ENCODE data around the gene SLC25A23. TPM values are rescaled to one million over a fixed set of nuclear protein-coding genes. Genes with fewer than 3 reads are reported as not detected.

SLC25A23 gene
- polyA plus RNA-seq, 1 of the 3 experiments (the other 2 are of a cell fraction), result 10.9 TPM

GRCh38 chr19:6452899-6453298 is 6.7 kb downstream of the SLC25A23 start:
- no peaks in the 10 kb centered on the region for H3K79me2 ChIP-seq (ENCODE audit: insufficient read depth)
- WGBS (ENCODE audit: low lambda C conversion rate), result 92% methylated on average over 2 of the region's 2 CpGs
- no peaks in the 10 kb centered on the region for H3K9me2 ChIP-seq
- H3K9me3 ChIP-seq, result no peaks in the 10 kb centered on the region
- ChIA-PET CTCF (interaction anchor here (1.1 kb wide), 1 partner anchor 64 kb away, joined by 3 read pairs; no protein-coding TSS in a partner anchor), POLR2A (no interaction called here)
- no peak overlapping the region for H3K9ac ChIP-seq
- H3K4me1 ChIP-seq (ENCODE audit: control insufficient read depth in 1 of 2, insufficient read depth in 2 of 2, low read depth in 1 of 2, low read length in 1 of 2), result no peaks in the 10 kb centered on the region; a peak in 1 of 4 replicates
- H3F3A ChIP-seq (replicated peaks; ENCODE audit: insufficient read depth), result no peaks in the 10 kb centered on the region
- H2AFZ ChIP-seq (ENCODE audit: low read depth), result no peak overlapping the region
- H3K4me2 ChIP-seq, result no peak overlapping the region
- no peaks in the 10 kb centered on the region for H3K27me3 ChIP-seq (ENCODE audit: insufficient read depth)
- H3K27ac ChIP-seq (ENCODE audit: low read depth in 2 of 2, low read length in 1 of 2), result no peak overlapping the region
- no peaks in the 10 kb centered on the region for H4K20me1 ChIP-seq (ENCODE audit: insufficient read depth)
- no peak overlapping the region for H3K4me3 ChIP-seq (ENCODE audit: low read depth in 2 of 2, low read length in 1 of 2)
- TF ChIP-seq FOSL2 (IDR thresholded peaks at IDR 0.05; ENCODE audit: borderline replicate concordance, low read depth) (no peak), CHD2 (IDR thresholded peaks at IDR 0.05; ENCODE audit: low read length, partially characterized antibody) (no peak), MXI1 (IDR thresholded peaks at IDR 0.05; ENCODE audit: low read depth, low read length) (no peak), GABPA (IDR thresholded peaks at IDR 0.05; ENCODE audit: low read depth) (no peak), TCF12 (IDR thresholded peaks at IDR 0.05) (no peak), IRF3 (IDR thresholded peaks at IDR 0.05; ENCODE audit: low read depth, low read length) (no peak), POLR2AphosphoS5 (IDR thresholded peaks at IDR 0.05; ENCODE audit: low read depth, low read length) (no peak), TAF1 (IDR thresholded peaks at IDR 0.05; ENCODE audit: borderline replicate concordance, low read depth, low read length) (no peak)
- TF ChIP-seq, protein P1, sequence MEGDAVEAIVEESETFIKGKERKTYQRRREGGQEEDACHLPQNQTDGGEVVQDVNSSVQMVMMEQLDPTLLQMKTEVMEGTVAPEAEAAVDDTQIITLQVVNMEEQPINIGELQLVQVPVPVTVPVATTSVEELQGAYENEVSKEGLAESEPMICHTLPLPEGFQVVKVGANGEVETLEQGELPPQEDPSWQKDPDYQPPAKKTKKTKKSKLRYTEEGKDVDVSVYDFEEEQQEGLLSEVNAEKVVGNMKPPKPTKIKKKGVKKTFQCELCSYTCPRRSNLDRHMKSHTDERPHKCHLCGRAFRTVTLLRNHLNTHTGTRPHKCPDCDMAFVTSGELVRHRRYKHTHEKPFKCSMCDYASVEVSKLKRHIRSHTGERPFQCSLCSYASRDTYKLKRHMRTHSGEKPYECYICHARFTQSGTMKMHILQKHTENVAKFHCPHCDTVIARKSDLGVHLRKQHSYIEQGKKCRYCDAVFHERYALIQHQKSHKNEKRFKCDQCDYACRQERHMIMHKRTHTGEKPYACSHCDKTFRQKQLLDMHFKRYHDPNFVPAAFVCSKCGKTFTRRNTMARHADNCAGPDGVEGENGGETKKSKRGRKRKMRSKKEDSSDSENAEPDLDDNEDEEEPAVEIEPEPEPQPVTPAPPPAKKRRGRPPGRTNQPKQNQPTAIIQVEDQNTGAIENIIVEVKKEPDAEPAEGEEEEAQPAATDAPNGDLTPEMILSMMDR (IDR thresholded peaks at IDR 0.05), result no peak
- H3K36me3 ChIP-seq (replicated peaks in 1 of 2; ENCODE audit: control insufficient read depth in 1 of 2, insufficient read depth in 2 of 2, low read length in 1 of 2), result peaks cover 0 to 9% of the 10 kb centered on the region in 2 experiments
- DNase-seq, result no peak

DNA sequence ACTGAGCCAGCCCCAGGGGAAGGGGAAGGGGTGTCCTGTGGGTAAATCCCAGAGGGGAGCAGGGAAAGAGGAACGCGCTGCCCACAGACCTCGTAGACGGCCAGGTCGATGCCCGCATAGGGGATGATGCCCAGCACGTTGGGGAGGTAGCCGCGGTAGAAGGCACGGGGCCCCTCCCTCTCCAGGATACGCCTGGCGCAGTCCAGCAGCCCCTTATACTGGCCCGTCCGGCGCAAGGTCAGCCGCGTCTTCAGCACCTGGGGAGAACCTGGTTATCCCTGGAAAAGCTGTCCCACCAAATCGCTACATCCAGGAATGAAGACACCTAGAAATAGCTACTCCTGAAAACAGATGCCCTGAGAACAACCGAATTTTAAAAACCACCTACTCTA is 7.4 kb downstream of the SLC25A23 start:
- Histone ChIP-seq H3K9me2 (no peaks in the 10 kb centered on the region), H2AFZ (ENCODE audit: low read depth) (no peak overlapping the region), H3K36me3 (replicated peaks in 1 of 2; ENCODE audit: control insufficient read depth in 1 of 2, insufficient read depth in 2 of 2, low read length in 1 of 2) (peaks cover 0 to 9% of the 10 kb centered on the region in 2 experiments), H3F3A (replicated peaks; ENCODE audit: insufficient read depth) (no peaks in the 10 kb centered on the region), H3K4me3 (ENCODE audit: low read depth in 2 of 2, low read length in 1 of 2) (no peak overlapping the region), H3K27me3 (ENCODE audit: insufficient read depth) (no peaks in the 10 kb centered on the region), H3K79me2 (ENCODE audit: insufficient read depth) (no peaks in the 10 kb centered on the region), H3K9ac (no peak overlapping the region), H3K4me2 (no peak overlapping the region), H3K4me1 (ENCODE audit: control insufficient read depth in 1 of 2, insufficient read depth in 2 of 2, low read depth in 1 of 2, low read length in 1 of 2) (no peaks in the 10 kb centered on the region), H4K20me1 (ENCODE audit: insufficient read depth) (no peaks in the 10 kb centered on the region), H3K27ac (ENCODE audit: low read depth in 2 of 2, low read length in 1 of 2) (no peak overlapping the region), H3K9me3 (no peaks in the 10 kb centered on the region)
- WGBS (ENCODE audit: low lambda C conversion rate), result 95% methylated on average over 16 of the region's 19 CpGs
- TF ChIP-seq FOXJ3 (CRISPR knock-in tag; IDR thresholded peaks at IDR 0.05) (no peak), GABPA (IDR thresholded peaks at IDR 0.05; ENCODE audit: low read depth) (no peak)
- CTCF ChIA-PET, result no interaction called here
- POLR2A ChIA-PET, result no interaction called here
- no peak for DNase-seq
